GM11168 (cell line): ENCODE measurements around the gene CCBE1.

Experiments used
- in situ Hi-C: fragments of 300-500 bp; cut with MboI; formaldehyde crosslinking; loops from one replicate; pipeline ENCODE4 v1.12.0; 2022; ENCODE audit warnings: low sequenced_read_pairs; ENCODE audit not compliant: unreplicated experiment

CCBE1 gene

DNA sequence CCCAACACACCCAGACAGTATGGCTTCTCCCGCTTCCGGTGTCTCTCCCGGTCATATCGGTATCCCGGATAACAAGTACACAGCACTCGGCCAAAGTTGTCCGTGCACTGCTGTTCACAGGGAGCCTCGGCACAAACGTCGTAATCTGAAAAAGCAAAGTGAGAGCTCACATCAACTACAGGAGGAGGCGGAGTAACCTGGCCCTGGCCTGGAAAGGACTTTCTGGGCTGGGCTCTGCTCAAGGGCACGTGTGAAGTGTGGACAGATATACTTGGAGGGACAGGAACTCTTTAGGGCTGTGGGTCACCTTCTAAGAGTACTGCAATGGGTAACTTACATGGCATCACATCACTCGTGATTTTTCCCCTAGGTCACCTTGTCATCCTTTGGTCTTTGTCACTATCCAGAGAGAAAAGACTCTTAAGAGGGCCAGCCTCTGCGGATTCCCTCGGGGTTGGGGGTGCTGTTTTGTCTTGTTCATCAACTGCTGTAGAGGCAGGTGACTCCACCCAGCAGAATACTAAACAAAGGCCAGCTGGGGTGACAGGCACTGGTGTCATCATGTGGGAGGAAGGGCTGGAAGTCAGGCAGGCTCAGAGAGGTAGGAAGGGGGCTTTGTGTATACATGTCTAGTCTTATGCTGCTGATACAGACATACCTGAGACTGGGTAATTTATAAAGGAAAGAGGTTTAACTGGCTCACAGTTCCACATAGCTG, 227.6 kb downstream of the CCBE1 start:
- in situ Hi-C loops, result loop anchor here (25.0 kb wide), 1 partner anchor 343 kb away; no protein-coding TSS in a partner anchor

DNA sequence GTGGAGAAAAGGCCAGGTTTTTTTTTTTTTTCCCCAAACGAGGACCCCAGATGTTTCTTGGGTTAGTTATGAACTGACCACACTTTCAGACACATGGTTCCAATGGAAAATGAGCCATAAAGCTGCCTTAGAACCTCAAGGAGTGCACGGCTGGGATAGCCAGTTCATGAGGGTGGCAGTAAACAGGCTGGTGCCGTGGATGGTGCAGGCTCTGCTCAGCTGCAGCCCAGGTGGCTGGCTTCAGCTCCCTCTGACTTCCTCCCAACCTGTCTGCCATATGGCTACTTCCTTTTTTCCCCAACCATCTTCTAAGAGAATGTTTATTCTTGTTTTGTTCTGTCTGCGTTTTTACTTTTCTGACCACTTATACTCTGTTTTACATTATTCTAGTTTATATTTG, 228.4 kb downstream of the CCBE1 start:
- in situ Hi-C loops, result loop anchor here (25.0 kb wide), 1 partner anchor 343 kb away; no protein-coding TSS in a partner anchor

DNA sequence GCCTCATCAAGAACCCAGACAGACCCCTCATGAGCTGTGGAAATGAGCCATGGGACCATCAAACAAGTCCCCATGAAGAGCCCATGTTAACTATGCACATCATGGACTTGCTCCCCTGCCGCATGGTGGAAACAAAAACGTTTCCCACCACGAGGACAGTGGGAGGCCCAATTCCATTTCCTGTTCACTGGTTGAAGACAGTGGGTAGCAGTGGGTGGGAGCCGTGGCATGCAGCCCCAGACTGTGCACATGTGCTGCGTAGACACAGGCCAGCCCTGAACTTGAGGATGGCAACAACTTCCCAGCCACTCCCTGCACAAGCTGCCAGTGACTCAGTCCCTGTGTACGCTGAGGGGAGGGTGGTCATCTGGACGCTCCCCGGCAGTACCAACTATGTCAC, 229.7 kb downstream of the CCBE1 start:
- in situ Hi-C loops, result loop anchor here (25.0 kb wide), 1 partner anchor 345 kb away; no protein-coding TSS in a partner anchor

DNA sequence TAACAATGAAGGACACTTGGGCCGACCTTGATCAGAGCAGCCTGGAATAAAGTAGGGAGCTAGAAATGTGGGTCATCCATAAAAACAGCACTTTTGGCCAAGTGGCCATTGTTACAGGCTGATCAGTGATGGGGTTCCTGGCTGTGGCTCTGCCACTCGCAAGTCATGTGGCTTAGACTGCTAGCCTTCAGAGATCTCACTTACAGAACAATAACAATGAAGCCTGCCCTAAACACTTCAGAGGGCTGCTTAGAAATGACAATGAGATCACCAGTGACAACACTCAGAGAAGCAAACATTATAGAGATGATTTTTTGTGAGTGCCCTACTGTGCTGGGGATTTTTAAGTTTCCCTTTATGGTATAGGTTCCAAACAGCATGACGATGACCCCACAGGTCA, 230.2 kb downstream of the CCBE1 start:
- in situ Hi-C loops, result loop anchor here (25.0 kb wide), 1 partner anchor 345 kb away; no protein-coding TSS in a partner anchor

GRCh38 chr18:59464486-59464885, 232.7 kb downstream of the CCBE1 start:
- in situ Hi-C loops, result loop anchor here (25.0 kb wide), 1 partner anchor 348 kb away; no protein-coding TSS in a partner anchor

DNA sequence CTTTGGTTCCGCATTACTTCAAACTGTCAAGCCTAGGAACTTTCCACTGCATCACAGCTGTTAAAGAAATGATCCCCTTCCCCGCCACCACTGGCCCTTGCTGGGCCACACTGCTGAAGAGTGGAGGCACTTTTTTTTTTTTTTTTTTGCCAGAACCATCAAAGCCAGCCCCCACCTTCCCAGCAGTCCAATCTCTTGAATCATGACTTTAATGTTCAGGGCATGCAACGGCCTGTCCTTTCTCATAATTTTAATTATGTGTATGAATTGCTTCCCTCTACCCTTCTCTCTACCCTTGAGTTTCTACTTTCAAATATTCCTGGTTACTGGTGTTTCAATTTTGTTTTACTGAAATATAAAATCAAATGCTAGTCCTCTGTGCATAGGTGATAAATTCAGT, 236.1 kb downstream of the CCBE1 start:
- in situ Hi-C loops, result loop anchor here (25.0 kb wide), 1 partner anchor 351 kb away; no protein-coding TSS in a partner anchor

DNA sequence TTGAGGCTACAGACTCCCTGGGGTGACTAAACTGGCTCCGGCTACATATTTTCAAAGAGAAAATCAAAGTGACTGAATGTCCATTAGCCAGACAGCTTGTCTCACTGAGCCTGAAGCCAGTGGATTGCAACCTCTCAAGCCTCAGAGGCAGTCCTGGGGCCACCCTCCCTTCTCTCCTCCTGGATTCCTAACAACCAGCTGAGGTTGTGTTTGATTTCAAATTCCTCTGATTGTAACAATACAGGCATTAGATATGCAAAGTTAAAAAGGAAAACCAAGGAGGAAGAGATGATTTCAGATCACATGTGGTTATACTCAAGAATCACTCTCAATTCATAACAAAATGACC, 237.2 kb downstream of the CCBE1 start:
- in situ Hi-C loops, result loop anchor here (25.0 kb wide), 1 partner anchor 352 kb away; no protein-coding TSS in a partner anchor

- in situ Hi-C loops, result loop anchor here (25.0 kb wide), 1 partner anchor 353 kb away; no protein-coding TSS in a partner anchor
Observed at GRCh38 chr18:59459369-59460071, 237.7 kb downstream of the CCBE1 start.

DNA sequence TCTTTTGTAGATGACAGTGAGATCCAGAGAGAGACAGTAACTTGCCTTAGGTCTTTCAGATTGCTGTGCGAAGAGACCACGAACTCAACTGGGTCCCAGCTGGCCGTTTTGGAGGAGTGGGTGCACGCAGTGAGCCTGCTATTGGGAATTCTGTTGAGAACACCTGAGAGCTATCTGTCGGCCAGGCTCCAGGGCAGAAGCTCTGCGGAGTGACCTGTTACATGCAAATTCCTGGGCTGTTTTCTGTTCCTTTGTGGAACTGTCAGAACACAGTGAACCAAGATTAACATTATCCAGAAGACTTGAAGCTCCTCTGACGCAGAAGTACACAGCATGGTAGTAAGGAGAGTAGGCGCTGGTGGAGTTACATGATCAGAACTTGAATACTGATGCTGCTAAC, 238.6 kb downstream of the CCBE1 start:
- in situ Hi-C loops, result loop anchor here (25.0 kb wide), 1 partner anchor 354 kb away; no protein-coding TSS in a partner anchor

GRCh38 chr18:59456657-59457056, 240.6 kb downstream of the CCBE1 start:
- in situ Hi-C loops, result loop anchor here (25.0 kb wide), 1 partner anchor 356 kb away; no protein-coding TSS in a partner anchor

- in situ Hi-C loops, result loop anchor here (25.0 kb wide), 1 partner anchor 356 kb away; no protein-coding TSS in a partner anchor
Observed at GRCh38 chr18:59455728-59456276, 241.4 kb downstream of the CCBE1 start.

GRCh38 chr18:59454909-59455727, 242.1 kb downstream of the CCBE1 start:
- in situ Hi-C loops, result loop anchor here (25.0 kb wide), 1 partner anchor 357 kb away; no protein-coding TSS in a partner anchor

DNA sequence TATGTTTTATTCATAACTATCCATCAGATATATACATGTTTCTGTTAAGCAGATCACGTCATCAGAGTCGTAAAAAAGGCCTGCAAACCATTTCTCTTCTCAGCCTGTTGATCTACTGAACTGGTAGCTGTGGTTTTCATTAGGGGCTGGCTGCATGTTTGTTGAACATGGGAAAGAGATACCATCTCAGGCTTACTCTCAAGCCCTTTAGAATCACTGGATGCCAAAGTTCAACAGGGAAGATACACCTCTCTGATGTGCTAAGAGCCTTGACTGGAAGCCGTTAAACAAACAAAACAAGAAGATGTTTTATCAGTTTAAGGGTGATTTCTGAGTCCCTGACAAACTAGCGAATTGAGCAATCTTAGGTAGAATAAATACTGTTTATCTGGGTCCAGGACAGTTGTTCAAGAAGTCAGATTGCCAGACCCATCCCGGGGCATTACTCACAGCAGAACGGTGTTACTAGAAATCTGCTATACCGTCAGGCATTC, 243.7 kb downstream of the CCBE1 start:
- in situ Hi-C loops, result loop anchor here (25.0 kb wide), 1 partner anchor 359 kb away; no protein-coding TSS in a partner anchor

DNA sequence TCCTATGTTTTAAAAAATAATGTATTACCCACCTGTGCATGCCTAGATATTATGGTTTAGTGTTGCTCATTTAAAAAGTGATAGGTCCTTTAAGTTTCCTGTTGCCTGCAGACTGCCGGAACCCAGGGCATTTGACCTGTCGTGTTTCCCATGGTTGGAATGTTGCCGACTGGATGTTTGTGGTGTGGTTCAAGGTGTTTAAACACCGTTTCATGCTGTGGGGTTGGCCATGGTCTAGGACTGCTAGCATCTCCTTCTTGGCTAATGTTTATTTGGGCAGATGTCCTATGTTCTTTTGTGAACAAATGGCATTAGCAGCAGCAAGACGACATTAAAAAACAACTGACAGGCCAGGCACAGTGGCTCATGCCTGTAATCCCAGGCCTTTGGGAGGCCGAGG, 245.3 kb downstream of the CCBE1 start:
- in situ Hi-C loops, result loop anchor here (25.0 kb wide), 1 partner anchor 360 kb away; no protein-coding TSS in a partner anchor

DNA sequence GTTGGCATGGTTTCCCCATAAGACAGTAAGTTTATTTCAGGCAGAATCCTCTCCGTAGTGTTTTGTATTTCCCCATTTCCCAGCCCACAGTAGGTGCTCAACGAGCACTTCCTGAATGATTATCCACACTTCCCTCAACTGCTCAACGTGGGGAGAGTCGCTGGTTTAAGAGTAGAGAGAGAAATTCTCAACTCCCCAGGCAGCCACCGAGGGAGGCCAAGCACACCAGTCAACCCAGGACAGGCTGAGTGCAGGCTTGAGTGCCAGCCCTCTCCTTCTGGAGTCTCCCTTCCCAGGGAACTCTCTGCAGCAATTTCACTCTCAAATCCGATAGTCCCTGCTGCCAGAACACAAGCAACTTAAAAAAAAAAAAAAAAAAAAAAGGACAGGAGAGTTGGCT, 246.2 kb downstream of the CCBE1 start:
- in situ Hi-C loops, result loop anchor here (25.0 kb wide), 1 partner anchor 361 kb away; no protein-coding TSS in a partner anchor

DNA sequence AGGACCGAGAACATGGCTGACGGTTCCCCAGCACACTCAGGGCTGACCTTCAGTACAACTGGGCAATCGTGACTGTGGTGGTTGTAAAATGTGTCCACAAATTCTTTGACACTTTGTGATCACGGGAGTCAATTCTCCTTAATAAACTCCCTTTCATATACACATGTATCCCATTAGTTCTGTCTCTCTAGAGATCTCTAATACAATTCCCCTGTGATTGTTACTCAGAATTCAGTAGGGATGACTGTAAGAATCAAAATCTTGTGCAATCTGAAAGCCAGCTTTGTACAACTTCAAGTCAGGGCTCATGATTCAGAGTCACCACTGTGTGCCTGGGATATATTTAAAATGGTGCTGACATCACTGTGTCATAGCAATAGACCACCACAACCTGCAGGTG, 248.7 kb downstream of the CCBE1 start:
- in situ Hi-C loops, result no loop called here

- in situ Hi-C loops, result no loop called here
Observed at GRCh38 chr18:59446012-59446411, 251.2 kb downstream of the CCBE1 start.

GRCh38 chr18:59437851-59438569, 259.2 kb downstream of the CCBE1 start:
- in situ Hi-C loops, result no loop called here
